ENCODE data around the gene THBS2. TPM values are rescaled to one million over a fixed set of nuclear protein-coding genes. Genes with fewer than 3 reads are reported as not detected.

THBS2 gene
- total RNA-seq, 2 experiments from 2014 or later, result not detected

DNA sequence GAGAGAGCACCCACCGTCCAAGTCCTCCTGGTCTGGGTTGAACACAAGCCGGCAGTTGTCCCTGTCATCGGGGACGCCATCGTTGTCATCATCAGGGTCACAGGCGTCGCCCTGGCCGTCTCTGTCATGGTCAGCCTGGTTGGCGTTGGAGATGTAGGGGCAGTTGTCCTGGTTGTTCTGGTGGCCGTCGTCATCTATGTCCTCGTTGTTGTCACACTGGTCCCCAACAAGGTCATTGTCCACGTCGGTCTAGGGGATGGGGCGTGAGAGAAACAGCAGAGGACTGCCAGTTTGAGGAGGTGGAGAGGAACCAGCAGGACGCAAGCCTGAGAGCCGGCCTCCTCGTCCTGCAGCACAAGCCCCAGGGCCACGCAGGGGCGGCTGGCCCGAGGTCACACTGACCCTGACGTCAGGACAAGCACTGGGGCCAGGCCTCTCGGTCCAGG lies 28.5 kb downstream of the THBS2 start:
- BruUV-seq (replicated peaks), result no TSS peak
- H3K36me3 ChIP-seq (ENCODE audit: insufficient read depth, low read length), result no peaks in the 10 kb centered on the region
- H3K9me3 ChIP-seq (ENCODE audit: low read length), result no peaks in the 10 kb centered on the region
- no peak for TF ChIP-seq EZH2phosphoT487 (IDR thresholded peaks at IDR 0.05; ENCODE audit: borderline replicate concordance, low read depth, low read length)
- H4K20me1 ChIP-seq (ENCODE audit: insufficient read depth, low read length), result no peaks in the 10 kb centered on the region
- H3K4me2 ChIP-seq (ENCODE audit: low read length), result no peak overlapping the region
- POLR2A ChIA-PET, result no interaction called here
- no peak for DNase-seq (ENCODE audit: low spot score)
- CTCF ChIA-PET (ENCODE audit: unreplicated experiment), result no interaction called here
- no peak overlapping the region for H3K4me3 ChIP-seq (ENCODE audit: low read depth, low read length, poor library complexity, severe bottlenecking)
- no peak overlapping the region for H2AFZ ChIP-seq (ENCODE audit: low read length)
- H3K9me2 ChIP-seq (ENCODE audit: insufficient read depth, low read length), result no peaks in the 10 kb centered on the region
- H3K27ac ChIP-seq (ENCODE audit: low read depth, low read length, poor library complexity, severe bottlenecking), result no peak overlapping the region
- intact Hi-C loops (cut with micrococcal nuclease; ENCODE audit: unreplicated experiment), result no loop called here
- no peaks in the 10 kb centered on the region for H3K4me1 ChIP-seq (ENCODE audit: insufficient read depth, low read length, poor library complexity, severe bottlenecking)
- no peaks in the 10 kb centered on the region for H3K79me2 ChIP-seq (ENCODE audit: insufficient read depth, low read depth, low read length)

DNA sequence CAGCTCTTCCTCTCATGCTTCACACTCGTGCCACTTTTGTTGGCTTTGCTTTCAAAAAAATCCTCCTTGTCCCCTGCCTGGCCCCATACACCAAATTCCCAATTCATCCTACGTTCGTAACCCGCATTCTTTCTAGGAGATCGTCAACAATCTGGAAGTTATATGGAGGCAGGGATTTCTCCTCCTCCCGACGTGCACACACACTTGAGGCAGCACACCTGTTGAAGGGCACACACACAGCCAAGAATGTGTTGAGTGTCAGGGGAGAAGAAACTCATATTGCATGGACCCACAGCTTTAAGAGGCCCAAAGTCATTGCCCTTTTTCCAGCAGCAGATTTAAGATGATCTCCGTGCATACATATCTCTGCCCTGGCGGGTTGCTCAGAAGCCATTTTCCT lies 28.9 kb downstream of the THBS2 start:
- BruUV-seq (replicated peaks), result no TSS peak
- Histone ChIP-seq H3K36me3 (ENCODE audit: insufficient read depth, low read length) (no peaks in the 10 kb centered on the region), H3K9me2 (ENCODE audit: insufficient read depth, low read length) (no peaks in the 10 kb centered on the region), H3K4me2 (ENCODE audit: low read length) (no peak overlapping the region), H2AFZ (ENCODE audit: low read length) (no peak overlapping the region), H3K27ac (ENCODE audit: low read depth, low read length, poor library complexity, severe bottlenecking) (no peak overlapping the region), H4K20me1 (ENCODE audit: insufficient read depth, low read length) (no peaks in the 10 kb centered on the region), H3K4me3 (ENCODE audit: low read depth, low read length, poor library complexity, severe bottlenecking) (no peak overlapping the region), H3K79me2 (ENCODE audit: insufficient read depth, low read depth, low read length) (no peaks in the 10 kb centered on the region), H3K9me3 (ENCODE audit: low read length) (no peaks in the 10 kb centered on the region), H3K4me1 (ENCODE audit: insufficient read depth, low read length, poor library complexity, severe bottlenecking) (no peaks in the 10 kb centered on the region)
- TF ChIP-seq, protein P1, sequence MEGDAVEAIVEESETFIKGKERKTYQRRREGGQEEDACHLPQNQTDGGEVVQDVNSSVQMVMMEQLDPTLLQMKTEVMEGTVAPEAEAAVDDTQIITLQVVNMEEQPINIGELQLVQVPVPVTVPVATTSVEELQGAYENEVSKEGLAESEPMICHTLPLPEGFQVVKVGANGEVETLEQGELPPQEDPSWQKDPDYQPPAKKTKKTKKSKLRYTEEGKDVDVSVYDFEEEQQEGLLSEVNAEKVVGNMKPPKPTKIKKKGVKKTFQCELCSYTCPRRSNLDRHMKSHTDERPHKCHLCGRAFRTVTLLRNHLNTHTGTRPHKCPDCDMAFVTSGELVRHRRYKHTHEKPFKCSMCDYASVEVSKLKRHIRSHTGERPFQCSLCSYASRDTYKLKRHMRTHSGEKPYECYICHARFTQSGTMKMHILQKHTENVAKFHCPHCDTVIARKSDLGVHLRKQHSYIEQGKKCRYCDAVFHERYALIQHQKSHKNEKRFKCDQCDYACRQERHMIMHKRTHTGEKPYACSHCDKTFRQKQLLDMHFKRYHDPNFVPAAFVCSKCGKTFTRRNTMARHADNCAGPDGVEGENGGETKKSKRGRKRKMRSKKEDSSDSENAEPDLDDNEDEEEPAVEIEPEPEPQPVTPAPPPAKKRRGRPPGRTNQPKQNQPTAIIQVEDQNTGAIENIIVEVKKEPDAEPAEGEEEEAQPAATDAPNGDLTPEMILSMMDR (conservative IDR thresholded peaks at IDR 0.05; ENCODE audit: low read length), result no peak
- no peak for TF ChIP-seq EZH2phosphoT487 (IDR thresholded peaks at IDR 0.05; ENCODE audit: borderline replicate concordance, low read depth, low read length)
- intact Hi-C loops (cut with micrococcal nuclease; ENCODE audit: unreplicated experiment), result no loop called here
- ChIA-PET CTCF (ENCODE audit: unreplicated experiment) (no interaction called here), POLR2A (no interaction called here)
- no peak for DNase-seq (ENCODE audit: low spot score)

DNA sequence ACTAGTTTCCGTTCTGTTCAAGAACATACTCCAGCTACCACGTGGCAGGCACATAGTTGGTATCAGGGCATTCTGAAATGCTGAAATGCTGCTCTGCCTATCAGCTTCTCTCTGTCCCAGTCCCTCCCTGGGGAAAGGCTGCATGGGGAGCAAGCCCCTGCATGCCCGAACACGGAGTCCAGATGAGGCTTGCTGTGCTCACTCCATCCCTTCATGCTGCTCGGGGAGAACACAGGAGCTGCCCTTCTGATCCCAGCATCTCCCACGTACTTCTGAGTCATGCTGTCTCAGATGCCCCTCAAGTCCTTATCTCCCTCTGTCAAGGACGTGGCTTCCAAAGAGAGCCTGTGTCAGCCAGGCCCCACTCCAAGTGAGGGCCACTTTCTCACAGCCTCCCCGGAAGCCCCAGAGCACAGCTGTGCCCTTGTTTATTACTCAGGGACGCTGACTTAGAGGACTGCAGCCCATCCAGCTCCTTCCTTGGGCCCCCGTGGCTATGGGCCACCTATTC lies 29.4 kb downstream of the THBS2 start:
- Histone ChIP-seq H3K9me2 (ENCODE audit: insufficient read depth, low read length) (no peaks in the 10 kb centered on the region), H3K36me3 (ENCODE audit: insufficient read depth, low read length) (no peaks in the 10 kb centered on the region), H3K27ac (ENCODE audit: low read depth, low read length, poor library complexity, severe bottlenecking) (no peak overlapping the region), H3K79me2 (ENCODE audit: insufficient read depth, low read depth, low read length) (no peaks in the 10 kb centered on the region), H3K9me3 (ENCODE audit: low read length) (no peaks in the 10 kb centered on the region), H2AFZ (ENCODE audit: low read length) (no peak overlapping the region), H4K20me1 (ENCODE audit: insufficient read depth, low read length) (no peaks in the 10 kb centered on the region), H3K4me2 (ENCODE audit: low read length) (no peak overlapping the region), H3K4me1 (ENCODE audit: insufficient read depth, low read length, poor library complexity, severe bottlenecking) (no peaks in the 10 kb centered on the region), H3K4me3 (ENCODE audit: low read depth, low read length, poor library complexity, severe bottlenecking) (no peak overlapping the region)
- POLR2A ChIA-PET, result no interaction called here
- intact Hi-C loops (cut with micrococcal nuclease; ENCODE audit: unreplicated experiment), result no loop called here
- no peak for DNase-seq (ENCODE audit: low spot score)
- CTCF ChIA-PET (ENCODE audit: unreplicated experiment), result no interaction called here
- no peak for TF ChIP-seq EZH2phosphoT487 (IDR thresholded peaks at IDR 0.05; ENCODE audit: borderline replicate concordance, low read depth, low read length)
- TF ChIP-seq, protein P1 (conservative IDR thresholded peaks at IDR 0.05; ENCODE audit: low read length), result no peak
- no TSS peak for BruUV-seq (replicated peaks)

Measured in OCI-LY7 (cell line).